Activated CD4-positive, alpha-beta T cell treated with anti-CD3 and anti-CD28 coated beads, Interleukin-2, amount 10 ng/mL, durations not matched to agents 7 days and 5 days (primary cell): ENCODE measurements around the gene RBFA. TPM values are rescaled to one million over a fixed set of nuclear protein-coding genes. Genes with fewer than 3 reads are reported as not detected.
"Not testable (repeated sequence)": the region's sequence is repeated elsewhere in the genome, so short reads cannot be mapped to it uniquely, and the experiment has no call there.

Source experiments
- CTCF ChIA-PET: fragments of 350-600 bp; sonication (Branson Sonifier 250); formaldehyde crosslinking; loops from one replicate; lab custom pipeline; 2021; ENCODE audit warnings: antibody characterized with exemption; lab: Charles Lee
- POLR2A ChIA-PET: fragments of 350-600 bp; sonication (Branson Sonifier 250); formaldehyde crosslinking; loops from one replicate; lab custom pipeline; 2021; ENCODE audit warnings: antibody characterized with exemption; lab: Charles Lee
- DNase-seq: peaks from one replicate; pipeline ENCODE4 v3.0.0-alpha.2; 2020
- H3K27ac Mint-ChIP-seq: one replicate; pipeline ENCODE4 v1.8.0; 2021; ENCODE audit warnings: mild to moderate bottlenecking, moderate library complexity, mixed read lengths
- H3K27me3 Mint-ChIP-seq: one replicate; pipeline ENCODE4 v1.8.0; 2021; ENCODE audit warnings: mixed read lengths
- H3K36me3 Mint-ChIP-seq: one replicate; pipeline ENCODE4 v1.8.0; 2021; ENCODE audit warnings: low read depth, mixed read lengths
- H3K4me1 Mint-ChIP-seq: one replicate; pipeline ENCODE4 v1.8.0; 2021; ENCODE audit warnings: mixed read lengths
- H3K4me3 Mint-ChIP-seq: one replicate; pipeline ENCODE4 v1.8.0; 2021; ENCODE audit warnings: mild to moderate bottlenecking, moderate library complexity, mixed read lengths
- H3K9me3 Mint-ChIP-seq: one replicate; pipeline ENCODE4 v1.8.0; 2021; ENCODE audit warnings: mixed read lengths
- total RNA-seq, 2 experiments: library from RNA; stranded (reverse); gene quantifications; one replicate each; pipeline ENCODE4 v1.2.3, GENCODE V29; 2021

The RBFA gene
- 10 to 100 TPM; 24.2 to 25.0 TPM for total RNA-seq

- Mint-ChIP-seq H3K9me3 (no peaks in the 10 kb centered on the region), H3K4me1 (peaks cover 31% of the 10 kb centered on the region), H3K36me3 (peaks cover 12% of the 10 kb centered on the region), H3K27me3 (no peaks in the 10 kb centered on the region), H3K27ac (peak within 1 kb of the TSS; percentile 87), H3K4me3 (peak within 1 kb of the TSS; percentile 94)
- CTCF ChIA-PET = interaction anchor here (0.6 to 0.9 kb wide), 3 partner anchors 15 to 433 kb away, joined by 3 to 5 read pairs (median 3); no protein-coding TSS in a partner anchor
- peak; percentile 99 for DNase-seq
- POLR2A ChIA-PET = no interaction called here
Observed at GRCh38 chr18:80034068-80034851, at the start of gene RBFA. RBFA (plus strand) TSS chr18:80034434; CDS start chr18:80034496, 62 bp downstream.

- POLR2A ChIA-PET = no interaction called here
- no peak overlapping the region for H3K27ac Mint-ChIP-seq
- no peak overlapping the region for H3K4me3 Mint-ChIP-seq
Observed at GRCh38 chr18:79985172-79985571, 49.1 kb upstream of the RBFA start.

DNA sequence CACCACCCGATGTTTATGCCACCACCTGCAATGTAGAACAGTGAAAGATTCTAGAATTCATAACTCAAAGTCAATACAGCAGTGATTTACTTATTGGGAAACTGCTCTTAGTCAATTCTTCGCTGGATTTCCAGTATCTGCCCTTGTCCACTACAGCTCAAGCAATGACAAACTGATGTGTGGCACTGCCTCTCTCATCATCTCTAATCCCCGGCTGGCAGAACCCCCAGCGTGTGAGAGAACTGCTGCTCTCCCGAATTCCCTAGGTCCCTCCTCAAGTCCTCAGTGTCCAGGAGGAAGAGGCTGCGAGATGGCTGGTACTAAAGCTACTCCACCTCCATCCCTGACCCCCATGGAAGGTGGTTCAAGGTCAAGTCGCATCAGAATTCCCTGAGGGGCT is 47.5 kb upstream of the RBFA start:
- no peak for DNase-seq
- ChIA-PET CTCF (interaction anchor here (0.5 to 2.9 kb wide), 4 partner anchors 10 to 590 kb away, joined by 3 to 8 read pairs (median 4); no protein-coding TSS in a partner anchor), POLR2A (no interaction called here)
- Mint-ChIP-seq H3K4me3 (peak overlapping the region; percentile 92), H3K4me1 (peaks cover 58% of the 10 kb centered on the region), H3K36me3 (peaks cover 27% of the 10 kb centered on the region), H3K27ac (peak overlapping the region; percentile 89), H3K9me3 (no peaks in the 10 kb centered on the region), H3K27me3 (no peaks in the 10 kb centered on the region)

More at GRCh38 chr18:79985172-79985571, 49.1 kb upstream of the RBFA start:
- peaks cover 67% of the 10 kb centered on the region for H3K4me1 Mint-ChIP-seq
- CTCF ChIA-PET = interaction anchor here (0.6 to 2.9 kb wide), 10 partner anchors 11 to 174 kb away, joined by 3 to 8 read pairs (median 4); no protein-coding TSS in a partner anchor
- no peak for DNase-seq
- H3K27me3 Mint-ChIP-seq = no peaks in the 10 kb centered on the region
- no peaks in the 10 kb centered on the region for H3K9me3 Mint-ChIP-seq
- H3K36me3 Mint-ChIP-seq = peaks cover 30% of the 10 kb centered on the region

DNA sequence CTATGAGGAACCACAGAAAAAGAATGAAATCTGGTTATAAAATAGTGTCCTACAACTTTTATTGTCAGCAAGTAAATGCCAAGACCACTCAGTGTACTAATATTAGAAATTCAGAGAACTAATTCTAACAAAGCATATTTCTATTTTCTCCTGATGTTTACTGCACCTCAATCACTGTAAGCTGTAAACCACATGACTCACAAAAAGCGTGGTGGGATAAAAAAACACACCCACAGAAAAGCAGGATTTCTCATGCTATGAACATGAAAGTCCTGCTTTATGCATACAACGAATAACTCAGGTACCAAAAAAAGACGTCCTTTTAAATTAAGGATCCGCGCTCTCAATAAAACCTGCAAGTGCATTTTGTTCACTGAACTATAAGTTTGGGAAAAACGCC is 46.7 kb upstream of the RBFA start:
- Mint-ChIP-seq H3K4me1 (peaks cover 50% of the 10 kb centered on the region), H3K9me3 (no peaks in the 10 kb centered on the region)
- CTCF ChIA-PET = interaction anchor here (0.8 to 2.9 kb wide), 3 partner anchors 13 to 46 kb away, joined by 3 to 8 read pairs (median 3); no protein-coding TSS in a partner anchor

DNA sequence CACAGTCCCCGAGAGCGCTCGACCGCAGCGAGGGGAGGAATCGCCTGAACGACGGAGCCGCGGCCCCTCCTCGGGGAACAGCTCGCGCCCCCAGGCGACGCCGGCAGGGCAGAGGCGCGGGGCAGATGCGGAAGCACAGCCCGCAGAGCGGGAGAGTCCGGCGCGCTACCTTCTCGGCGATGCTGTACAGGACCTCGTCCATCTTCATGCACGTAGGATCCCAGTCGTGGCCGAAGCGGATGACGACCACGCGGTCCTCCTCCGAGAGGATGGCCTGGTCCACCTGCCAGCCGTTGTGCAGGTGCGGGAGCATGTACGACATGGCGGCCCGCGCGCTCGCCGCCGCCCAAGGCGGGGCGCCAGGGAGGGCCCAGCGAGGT is 46.2 kb upstream of the RBFA start:
- peak overlapping the region; percentile 92 for H3K4me3 Mint-ChIP-seq
- no peaks in the 10 kb centered on the region for H3K27me3 Mint-ChIP-seq
- CTCF ChIA-PET = interaction anchor here (0.8 to 1.3 kb wide), 2 partner anchors 26 to 45 kb away, joined by 3 read pairs; no protein-coding TSS in a partner anchor
- peaks cover 45% of the 10 kb centered on the region for H3K4me1 Mint-ChIP-seq
- POLR2A ChIA-PET = no interaction called here
- peak overlapping the region; percentile 89 for H3K27ac Mint-ChIP-seq
- H3K9me3 Mint-ChIP-seq = no peaks in the 10 kb centered on the region
- peak; percentile 73 for DNase-seq
- H3K36me3 Mint-ChIP-seq = peaks cover 19% of the 10 kb centered on the region

More for the DNA sequence above, 46.7 kb upstream of the RBFA start:
- peak overlapping the region; percentile 89 for H3K27ac Mint-ChIP-seq
- no peak for DNase-seq
- H3K4me3 Mint-ChIP-seq = peak overlapping the region; percentile 92
- POLR2A ChIA-PET = no interaction called here
- H3K36me3 Mint-ChIP-seq = peaks cover 20% of the 10 kb centered on the region
- H3K27me3 Mint-ChIP-seq = no peaks in the 10 kb centered on the region

GRCh38 chr18:79988451-79989194 is 45.6 kb upstream of the RBFA start, which contains the start of gene TXNL4A:
TXNL4A (minus strand) TSS chr18:79988563; CDS start chr18:79988392, 171 bp downstream.
- peak; percentile 86 for DNase-seq
- Mint-ChIP-seq H3K9me3 (no peaks in the 10 kb centered on the region), H3K27me3 (no peaks in the 10 kb centered on the region), H3K27ac (peak within 1 kb of the TSS; percentile 94), H3K4me3 (peak within 1 kb of the TSS; percentile 92), H3K36me3 (peaks cover 18% of the 10 kb centered on the region), H3K4me1 (peaks cover 40% of the 10 kb centered on the region)
- CTCF ChIA-PET = interaction anchor here (1.3 kb wide), 2 partner anchors 27 to 29 kb away, joined by 3 read pairs; no protein-coding TSS in a partner anchor
- POLR2A ChIA-PET = no interaction called here

GRCh38 chr18:79989195-79989497 is 45.1 kb upstream of the RBFA start:
- peak; percentile 11 for DNase-seq
- peak overlapping the region; percentile 92 for H3K4me3 Mint-ChIP-seq
- H3K27me3 Mint-ChIP-seq = no peaks in the 10 kb centered on the region
- peaks cover 35% of the 10 kb centered on the region for H3K4me1 Mint-ChIP-seq
- H3K36me3 Mint-ChIP-seq = peaks cover 15% of the 10 kb centered on the region
- no peaks in the 10 kb centered on the region for H3K9me3 Mint-ChIP-seq
- H3K27ac Mint-ChIP-seq = peak overlapping the region; percentile 94
- POLR2A ChIA-PET = no interaction called here
- CTCF ChIA-PET = interaction anchor here (1.3 kb wide), 1 partner anchor 29 kb away, joined by 3 read pairs; no protein-coding TSS in a partner anchor

- Mint-ChIP-seq H3K36me3 (peaks cover 6% of the 10 kb centered on the region), H3K27ac (no peak overlapping the region), H3K27me3 (no peaks in the 10 kb centered on the region), H3K9me3 (no peaks in the 10 kb centered on the region), H3K4me1 (peaks cover 17% of the 10 kb centered on the region), H3K4me3 (no peak overlapping the region)
- ChIA-PET CTCF (no interaction called here), POLR2A (no interaction called here)
- DNase-seq = no peak
Observed at GRCh38 chr18:79991494-79991893, 42.7 kb upstream of the RBFA start.

GRCh38 chr18:79999701-80000100 is 34.5 kb upstream of the RBFA start:
- not testable (repeated sequence) for H3K9me3 Mint-ChIP-seq, H3K36me3 Mint-ChIP-seq, H3K4me1 Mint-ChIP-seq, H3K27me3 Mint-ChIP-seq, DNase-seq, H3K4me3 Mint-ChIP-seq, H3K27ac Mint-ChIP-seq
- POLR2A ChIA-PET = interaction anchor here (0.6 kb wide), 1 partner anchor 134 kb away, joined by 3 read pairs; no protein-coding TSS in a partner anchor
- CTCF ChIA-PET = interaction anchor here (0.6 kb wide), 1 partner anchor 261 kb away, joined by 3 read pairs; no protein-coding TSS in a partner anchor

GRCh38 chr18:80000877-80001276 is 33.4 kb upstream of the RBFA start:
- CTCF ChIA-PET = no interaction called here
- peaks cover 2% of the 10 kb centered on the region for H3K36me3 Mint-ChIP-seq
- no peaks in the 10 kb centered on the region for H3K4me1 Mint-ChIP-seq
- H3K27ac Mint-ChIP-seq = no peak overlapping the region
- peaks cover 9% of the 10 kb centered on the region for H3K9me3 Mint-ChIP-seq
- no peak overlapping the region for H3K4me3 Mint-ChIP-seq
- no peaks in the 10 kb centered on the region for H3K27me3 Mint-ChIP-seq
- DNase-seq = no peak
- POLR2A ChIA-PET = no interaction called here

GRCh38 chr18:80002468-80002867 is 31.8 kb upstream of the RBFA start:
- H3K4me3 Mint-ChIP-seq = no peak overlapping the region
- no peaks in the 10 kb centered on the region for H3K27me3 Mint-ChIP-seq
- H3K36me3 Mint-ChIP-seq = peaks cover 2% of the 10 kb centered on the region
- ChIA-PET CTCF (no interaction called here), POLR2A (no interaction called here)
- no peaks in the 10 kb centered on the region for H3K4me1 Mint-ChIP-seq
- DNase-seq = no peak
- peaks cover 9% of the 10 kb centered on the region for H3K9me3 Mint-ChIP-seq
- no peak overlapping the region for H3K27ac Mint-ChIP-seq

DNA sequence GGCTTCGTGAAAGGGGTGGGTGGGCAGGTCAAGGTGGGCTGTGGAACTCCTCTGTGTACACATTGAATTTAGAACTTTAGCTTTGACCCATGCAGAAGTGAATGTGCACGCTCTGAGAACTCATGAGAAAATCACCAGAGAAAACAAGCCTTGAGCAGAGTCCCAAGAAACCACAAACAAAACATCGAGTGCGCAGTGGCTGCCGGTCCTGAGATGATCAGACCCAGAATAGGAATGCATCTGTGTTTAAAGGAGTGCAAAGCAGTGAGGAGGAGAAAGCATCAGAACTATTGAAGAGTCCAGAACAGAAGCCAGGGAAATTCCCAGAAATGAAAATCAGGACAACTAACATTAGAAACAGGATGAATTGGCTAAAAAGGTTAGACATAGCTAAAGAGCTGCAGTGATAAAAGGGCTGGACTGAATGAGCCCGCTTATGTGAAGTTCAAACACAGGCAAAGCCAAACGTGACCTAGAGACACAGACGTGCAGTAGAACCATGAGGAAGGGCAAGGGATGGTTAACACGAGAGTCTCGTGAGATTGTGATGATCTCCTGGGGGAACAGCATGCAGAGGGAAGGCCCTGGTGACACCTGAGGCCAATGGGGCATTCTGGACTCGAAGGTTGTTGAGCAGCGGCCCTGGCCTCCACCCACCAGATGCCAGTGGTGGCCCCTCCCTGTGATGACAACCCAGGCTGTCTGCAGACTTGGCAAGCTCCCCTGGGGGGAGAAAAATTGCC is 29.5 kb upstream of the RBFA start:
- no peaks in the 10 kb centered on the region for H3K27me3 Mint-ChIP-seq
- POLR2A ChIA-PET = no interaction called here
- no peaks in the 10 kb centered on the region for H3K4me1 Mint-ChIP-seq
- H3K36me3 Mint-ChIP-seq = no peaks in the 10 kb centered on the region
- no peak for DNase-seq
- peaks cover 17% of the 10 kb centered on the region for H3K9me3 Mint-ChIP-seq
- no peak overlapping the region for H3K27ac Mint-ChIP-seq
- H3K4me3 Mint-ChIP-seq = no peak overlapping the region
- CTCF ChIA-PET = no interaction called here
